CD14-positive monocyte (primary cell): ENCODE measurements around the gene C1RL. TPM values are rescaled to one million over a fixed set of nuclear protein-coding genes. Genes with fewer than 3 reads are reported as not detected.

Experiments
- DNase-seq, 3 donors: peaks; one replicate each; pipeline ENCODE4 v3.0.0-alpha.2; 2011 to 2022
- H2AFZ ChIP-seq: 2 replicates; pipeline ENCODE4 v1.6.0; 2012; ENCODE audit warnings: mild to moderate bottlenecking, low read depth, low read length, inconsistent platforms; ENCODE audit not compliant: insufficient read depth, poor library complexity, severe bottlenecking
- H3K27ac ChIP-seq, 2 donors: 1 replicate in 1 of 2; 2 replicates in 1 of 2; pipeline ENCODE4 v1.5.1; 2012 to 2013; ENCODE audit warnings: low read length in 2 of 2, control low read depth in 1 of 2, inconsistent platforms in 1 of 2, low read depth in 1 of 2, mild to moderate bottlenecking in 1 of 2
- H3K27me3 ChIP-seq, 2 donors: one replicate each; pipeline versions ENCODE4 v1.6.0 to v1.6.1; 2011 to 2013; ENCODE audit warnings: low read length in 2 of 2; ENCODE audit not compliant: control insufficient read depth in 2 of 2, insufficient read depth in 2 of 2
- H3K36me3 ChIP-seq, 2 donors: replicated peaks in 1 of 2; 1 replicate in 1 of 2; 2 replicates in 1 of 2; pipeline versions ENCODE4 v1.5.1 to v1.6.1; 2012 to 2013; ENCODE audit warnings: low read length in 2 of 2, control low read depth in 1 of 2, inconsistent platforms in 1 of 2, mild to moderate bottlenecking in 1 of 2; ENCODE audit not compliant: insufficient read depth in 2 of 2, control insufficient read depth in 1 of 2
- H3K4me1 ChIP-seq, 2 donors: 1 replicate in 1 of 2; 2 replicates in 1 of 2; pipeline versions ENCODE4 v1.5.1 to v1.6.1; 2012 to 2013; ENCODE audit warnings: low read length in 2 of 2, control low read depth in 1 of 2, inconsistent platforms in 1 of 2, mild to moderate bottlenecking in 1 of 2, moderate library complexity in 1 of 2; ENCODE audit not compliant: insufficient read depth in 2 of 2, control insufficient read depth in 1 of 2
- H3K4me2 ChIP-seq: replicated peaks from 2 replicates; pipeline ENCODE3; 2012; ENCODE audit warnings: low read length, moderate library complexity, mild to moderate bottlenecking; ENCODE audit not compliant: poor library complexity, severe bottlenecking; ENCODE audit errors: extremely low read depth
- H3K4me3 ChIP-seq, 3 experiments: fragments of 200-600 bp in 1 of 3; sonication (generic) in 1 of 3; replicated peaks in 1 of 3; 1 replicate in 2 of 3; 2 replicates in 1 of 3; pipeline ENCODE4 v1.5.1; 2011 to 2013; ENCODE audit warnings: low read length in 3 of 3, mild to moderate bottlenecking in 3 of 3, control low read depth in 2 of 3, low read depth in 2 of 3, inconsistent platforms in 1 of 3, moderate library complexity in 1 of 3
- H3K79me2 ChIP-seq: 2 replicates; pipeline ENCODE4 v1.6.0; 2012; ENCODE audit warnings: mild to moderate bottlenecking, control low read depth, inconsistent platforms, low read length, moderate library complexity; ENCODE audit not compliant: insufficient read depth
- H3K9ac ChIP-seq: 2 replicates; pipeline ENCODE4 v1.6.0; 2017; ENCODE audit warnings: low read length, mild to moderate bottlenecking; ENCODE audit not compliant: insufficient read depth, poor library complexity, severe bottlenecking
- H3K9me3 ChIP-seq, 2 donors: replicated peaks in 1 of 2; 1 replicate in 1 of 2; 2 replicates in 1 of 2; pipeline versions ENCODE4 v1.5.1 to v1.6.1; 2012 to 2013; ENCODE audit warnings: low read length in 2 of 2, control low read depth in 1 of 2; ENCODE audit not compliant: control insufficient read depth in 1 of 2, insufficient read depth in 1 of 2
- H4K20me1 ChIP-seq: 2 replicates; pipeline ENCODE4 v1.6.0; 2012; ENCODE audit warnings: mild to moderate bottlenecking, low read length, control low read depth, moderate library complexity; ENCODE audit not compliant: insufficient read depth
- H3K27ac Mint-ChIP-seq, 7 donors: one replicate each; pipeline ENCODE4 v1.8.0; 2020; ENCODE audit warnings: mild to moderate bottlenecking in 7 of 7, mixed read lengths in 7 of 7, moderate library complexity in 6 of 7, inconsistent platforms in 2 of 7
- H3K27me3 Mint-ChIP-seq, 3 donors: one replicate each; pipeline ENCODE4 v1.8.0; 2021 to 2022; ENCODE audit warnings: low read depth in 3 of 3, mild to moderate bottlenecking in 3 of 3, mixed read lengths in 3 of 3, moderate library complexity in 3 of 3, inconsistent platforms in 1 of 3
- H3K36me3 Mint-ChIP-seq, 2 donors: one replicate each; pipeline ENCODE4 v1.8.0; 2020; ENCODE audit warnings: mixed read lengths in 2 of 2, inconsistent platforms in 1 of 2, mild to moderate bottlenecking in 1 of 2
- H3K4me1 Mint-ChIP-seq: one replicate; pipeline ENCODE4 v1.8.0; 2020; ENCODE audit warnings: mild to moderate bottlenecking, mixed read lengths
- H3K4me3 Mint-ChIP-seq, 2 donors: one replicate each; pipeline ENCODE4 v1.8.0; 2020; ENCODE audit warnings: mild to moderate bottlenecking in 2 of 2, mixed read lengths in 2 of 2, moderate library complexity in 1 of 2
- H3K9me3 Mint-ChIP-seq, 7 donors: one replicate each; pipeline ENCODE4 v1.8.0; 2020 to 2022; ENCODE audit warnings: mixed read lengths in 7 of 7, mild to moderate bottlenecking in 6 of 7, moderate library complexity in 6 of 7, inconsistent platforms in 2 of 7
- WGBS: methylation state at CpG from one replicate; pipeline ENCODE4 v1.1.5; 2013; ENCODE audit warnings: missing lambda C conversion rate; ENCODE audit not compliant: insufficient coverage; 5-methylcytosine and 5-hydroxymethylcytosine counted together
- intact Hi-C, 2 donors: fragments of 100-400 bp; cut with micrococcal nuclease; formaldehyde crosslinking; loops; one replicate each; pipeline versions ENCODE4 v1.15.0 to v1.15.1; 2023
- polyA plus RNA-seq, 3 donors: library from polyadenylated mRNA; depleted of rRNA in 1 of 3; unstranded in 2 of 3; stranded (reverse) in 1 of 3; fragments of 300-500 nt in 2 of 3; fragments of >200 nt in 1 of 3; fragmentation: Illumina TruSeq in 2 of 3; gene quantifications; 1 replicate in 2 of 3; 2 replicates in 1 of 3; pipeline ENCODE4 v1.2.3, GENCODE V29; 2012 to 2021
- TF ChIP-seq, protein P1 (sequence below): fragments of 200-600 bp; IDR thresholded peaks from one replicate; pipeline ENCODE4 v1.8.0; 2022; ENCODE audit warnings: antibody characterized with exemption, mild to moderate bottlenecking

Gene C1RL
- polyA plus RNA-seq, 3 donors: 4.8 to 27.9 (median 5.6) TPM

GRCh38 chr12:7150356-7150755 is 41.3 kb upstream of the C1RL start:
- no peaks in the 10 kb centered on the region for H3K4me1 Mint-ChIP-seq
- H3K27me3 Mint-ChIP-seq: peaks cover 0 to 2% (median 1%) of the 10 kb centered on the region in 3 donors
- peak overlapping the region in 1 of 7 donors; percentile 4 for H3K27ac Mint-ChIP-seq
- H3K4me2 ChIP-seq: no peak overlapping the region
- H3K79me2 ChIP-seq: no peaks in the 10 kb centered on the region
- H3K36me3 ChIP-seq: peaks cover 0 to 26% of the 10 kb centered on the region in 2 donors
- no peak overlapping the region for H2AFZ ChIP-seq
- no peaks in the 10 kb centered on the region for H3K9me3 Mint-ChIP-seq
- DNase-seq: no peak
- H3K9me3 ChIP-seq: no peaks in the 10 kb centered on the region
- H3K27ac ChIP-seq: no peak overlapping the region
- no peak overlapping the region for H3K4me3 ChIP-seq
- no peak overlapping the region for H3K9ac ChIP-seq
- H3K4me1 ChIP-seq: no peaks in the 10 kb centered on the region
- H4K20me1 ChIP-seq: no peaks in the 10 kb centered on the region
- intact Hi-C loops: no loop called here
- H3K4me3 Mint-ChIP-seq: no peak overlapping the region
- WGBS: 100% methylated on average over 4 of the region's 12 CpGs
- peaks cover 37 to 61% of the 10 kb centered on the region in 2 donors for H3K36me3 Mint-ChIP-seq
- no peaks in the 10 kb centered on the region for H3K27me3 ChIP-seq
- TF ChIP-seq, protein P1, sequence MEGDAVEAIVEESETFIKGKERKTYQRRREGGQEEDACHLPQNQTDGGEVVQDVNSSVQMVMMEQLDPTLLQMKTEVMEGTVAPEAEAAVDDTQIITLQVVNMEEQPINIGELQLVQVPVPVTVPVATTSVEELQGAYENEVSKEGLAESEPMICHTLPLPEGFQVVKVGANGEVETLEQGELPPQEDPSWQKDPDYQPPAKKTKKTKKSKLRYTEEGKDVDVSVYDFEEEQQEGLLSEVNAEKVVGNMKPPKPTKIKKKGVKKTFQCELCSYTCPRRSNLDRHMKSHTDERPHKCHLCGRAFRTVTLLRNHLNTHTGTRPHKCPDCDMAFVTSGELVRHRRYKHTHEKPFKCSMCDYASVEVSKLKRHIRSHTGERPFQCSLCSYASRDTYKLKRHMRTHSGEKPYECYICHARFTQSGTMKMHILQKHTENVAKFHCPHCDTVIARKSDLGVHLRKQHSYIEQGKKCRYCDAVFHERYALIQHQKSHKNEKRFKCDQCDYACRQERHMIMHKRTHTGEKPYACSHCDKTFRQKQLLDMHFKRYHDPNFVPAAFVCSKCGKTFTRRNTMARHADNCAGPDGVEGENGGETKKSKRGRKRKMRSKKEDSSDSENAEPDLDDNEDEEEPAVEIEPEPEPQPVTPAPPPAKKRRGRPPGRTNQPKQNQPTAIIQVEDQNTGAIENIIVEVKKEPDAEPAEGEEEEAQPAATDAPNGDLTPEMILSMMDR: no peak

DNA sequence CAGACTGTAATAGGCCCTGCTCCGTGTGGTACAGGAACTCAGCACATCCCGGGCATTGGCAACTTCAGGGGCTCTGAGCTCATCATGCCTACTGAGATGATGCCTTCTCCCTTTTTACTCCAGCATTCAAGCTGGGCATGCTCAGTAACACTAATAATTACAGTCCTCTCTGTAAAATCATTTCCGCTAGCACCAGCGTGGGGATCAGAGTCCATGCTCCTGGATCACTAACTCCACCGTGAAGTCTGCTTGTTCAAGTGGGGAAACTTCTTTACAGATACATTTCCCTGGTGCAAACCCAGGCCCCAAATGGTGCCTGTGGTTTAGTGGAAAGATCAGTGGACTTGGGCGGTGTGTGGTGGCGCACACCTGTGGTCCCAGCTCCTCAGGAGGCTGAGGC is 37.9 kb upstream of the C1RL start:
- TF ChIP-seq, protein P1: no peak
- H3K9ac ChIP-seq: no peak overlapping the region
- H3K27me3 ChIP-seq: no peaks in the 10 kb centered on the region
- H3K27me3 Mint-ChIP-seq: peaks cover 0 to 2% (median 1%) of the 10 kb centered on the region in 3 donors
- no peak for DNase-seq
- H3K36me3 Mint-ChIP-seq: peaks cover 40 to 61% of the 10 kb centered on the region in 2 donors
- 96% methylated on average over 4 of the region's 7 CpGs for WGBS
- no peaks in the 10 kb centered on the region for H3K9me3 ChIP-seq
- peaks cover 0 to under 1% (median 0%) of the 10 kb centered on the region in 7 donors for H3K9me3 Mint-ChIP-seq
- H3K4me3 Mint-ChIP-seq: no peak overlapping the region
- H2AFZ ChIP-seq: no peak overlapping the region
- H3K36me3 ChIP-seq: peaks cover 0 to 26% of the 10 kb centered on the region in 2 donors
- no peaks in the 10 kb centered on the region for H3K4me1 ChIP-seq
- H3K27ac Mint-ChIP-seq: no peak overlapping the region
- H3K4me2 ChIP-seq: no peak overlapping the region
- no peaks in the 10 kb centered on the region for H4K20me1 ChIP-seq
- H3K4me1 Mint-ChIP-seq: peaks cover 1% of the 10 kb centered on the region
- no peaks in the 10 kb centered on the region for H3K79me2 ChIP-seq
- no peak overlapping the region for H3K4me3 ChIP-seq
- intact Hi-C loops: loop anchor here in 1 of 2 donors (10.0 kb wide), 1 partner anchor 308 kb away; no protein-coding TSS in a partner anchor
- no peak overlapping the region for H3K27ac ChIP-seq
